ENCODE data around the gene ZFP64. TPM values are rescaled to one million over a fixed set of nuclear protein-coding genes. Genes with fewer than 3 reads are reported as not detected.
A peak's percentile ranks its signal among the peaks of the same experiment; 100 is the strongest.

The ZFP64 gene
- total RNA-seq, 1 experiment from 2014 or later = 16.0 TPM

DNA sequence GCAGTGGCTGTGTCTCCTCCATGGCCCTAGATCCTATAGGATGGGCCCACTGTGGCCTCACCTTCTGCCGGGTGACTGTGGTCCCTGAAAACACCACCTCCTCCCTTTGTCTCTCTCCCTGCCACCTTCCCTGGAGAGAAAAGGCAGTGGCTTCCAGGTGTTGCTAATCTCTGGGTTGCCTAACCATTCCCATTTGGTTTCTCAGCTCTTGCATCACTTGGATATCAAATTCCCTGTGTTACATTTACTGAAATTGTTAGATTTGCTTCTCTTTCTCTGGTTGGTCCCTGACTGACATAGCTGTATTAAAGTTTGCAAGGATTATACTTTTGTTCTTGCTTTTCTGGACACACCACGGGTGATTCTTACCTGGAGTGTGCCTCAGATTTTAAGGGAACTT lies 9.3 kb upstream of the ZFP64 start:
- Histone ChIP-seq H3K79me2 (ENCODE audit: insufficient read depth, low read length) (no peaks in the 10 kb centered on the region), H3K36me3 (ENCODE audit: control insufficient read depth in 1 of 2, insufficient read depth in 2 of 2, low read length in 2 of 2) (no peaks in the 10 kb centered on the region), H3K9ac (ENCODE audit: low read length) (no peak overlapping the region), H3K4me1 (ENCODE audit: control insufficient read depth in 1 of 2, insufficient read depth in 2 of 2, low read length in 2 of 2) (no peaks in the 10 kb centered on the region), H3K4me3 (replicated peaks in 1 of 2; ENCODE audit: low read depth in 1 of 2, low read length in 2 of 2) (no peak overlapping the region), H3K9me3 (ENCODE audit: control insufficient read depth in 1 of 2, insufficient read depth in 1 of 2, low read depth in 1 of 2, low read length in 2 of 2) (no peaks in the 10 kb centered on the region), H3K27ac (ENCODE audit: low read depth, low read length) (no peak overlapping the region), H4K20me1 (ENCODE audit: insufficient read depth) (no peaks in the 10 kb centered on the region), H3K9me2 (ENCODE audit: insufficient read depth) (no peaks in the 10 kb centered on the region), H3K4me2 (ENCODE audit: low read length) (no peak overlapping the region), H3K27me3 (ENCODE audit: insufficient read depth, low read length) (no peaks in the 10 kb centered on the region), H2AFZ (ENCODE audit: low read depth, low read length, poor library complexity, severe bottlenecking) (no peak overlapping the region)
- RAD21 ChIA-PET (ENCODE audit: low non-redundant PET in 1 of 2, low total read pairs in 2 of 2, uncharacterized antibody in 2 of 2, unreplicated experiment in 2 of 2) = no interaction called here
- no TSS peak for BruUV-seq (replicated peaks)
- intact Hi-C loops (cut with micrococcal nuclease) = no loop called here
- DNase-seq (ENCODE audit: low read depth, low spot score) (no peak), ATAC-seq (no peak)
- POLR2A ChIA-PET = no interaction called here
- CTCF ChIA-PET = interaction anchor here (1.2 kb wide), 1 partner anchor 11 kb away, joined by 4 read pairs; no protein-coding TSS in a partner anchor
- no peak for TF ChIP-seq POLR2A (IDR thresholded peaks at IDR 0.05; ENCODE audit: borderline replicate concordance, extremely low read depth, insufficient read depth, insufficient read length)
- TF ChIP-seq, protein P1, sequence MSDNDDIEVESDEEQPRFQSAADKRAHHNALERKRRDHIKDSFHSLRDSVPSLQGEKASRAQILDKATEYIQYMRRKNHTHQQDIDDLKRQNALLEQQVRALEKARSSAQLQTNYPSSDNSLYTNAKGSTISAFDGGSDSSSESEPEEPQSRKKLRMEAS (IDR thresholded peaks at IDR 0.05) = no peak
- TF ChIP-seq CEBPB (IDR thresholded peaks at IDR 0.05; ENCODE audit: low read depth) = peak; percentile 56
- no peak for TF ChIP-seq RAD21 (IDR thresholded peaks at IDR 0.05; ENCODE audit: low read depth)
- TF ChIP-seq JUND (IDR thresholded peaks at IDR 0.05) = no peak
- TF ChIP-seq ZNF274 (IDR thresholded peaks at IDR 0.05; ENCODE audit: low read depth, low read length) = no peak
- no peak for TF ChIP-seq SIN3A (IDR thresholded peaks at IDR 0.05; ENCODE audit: low read depth)
- TF ChIP-seq, protein P2, sequence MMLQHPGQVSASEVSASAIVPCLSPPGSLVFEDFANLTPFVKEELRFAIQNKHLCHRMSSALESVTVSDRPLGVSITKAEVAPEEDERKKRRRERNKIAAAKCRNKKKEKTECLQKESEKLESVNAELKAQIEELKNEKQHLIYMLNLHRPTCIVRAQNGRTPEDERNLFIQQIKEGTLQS (IDR thresholded peaks at IDR 0.05) = no peak

DNA sequence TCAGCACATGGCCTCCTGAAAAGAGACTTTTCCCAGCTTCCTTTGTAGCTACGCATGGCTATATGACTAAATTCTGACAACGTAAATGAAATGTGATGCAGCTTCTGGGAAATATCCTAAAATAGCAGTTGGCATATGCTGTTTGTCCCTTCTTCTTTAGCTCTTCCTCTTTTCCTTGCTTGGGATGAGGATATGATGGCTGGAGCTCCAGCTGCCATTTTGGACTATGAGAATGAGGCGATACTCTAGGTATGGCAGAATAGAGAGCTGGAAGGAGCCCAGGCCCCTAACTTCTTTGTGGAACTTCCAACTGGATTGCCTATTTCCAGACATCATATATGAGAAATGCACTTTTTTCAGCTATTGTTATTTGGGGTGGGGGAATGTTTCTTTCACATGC lies 5.3 kb upstream of the ZFP64 start:
- Histone ChIP-seq H3K4me1 (ENCODE audit: control insufficient read depth in 1 of 2, insufficient read depth in 2 of 2, low read length in 2 of 2) (peaks cover 0 to 4% of the 10 kb centered on the region in 2 experiments; a peak in 2 of 4 replicates), H3K27me3 (ENCODE audit: insufficient read depth, low read length) (no peaks in the 10 kb centered on the region), H3K27ac (ENCODE audit: low read depth, low read length) (no peak overlapping the region), H3K9ac (ENCODE audit: low read length) (no peak overlapping the region), H3K79me2 (ENCODE audit: insufficient read depth, low read length) (no peaks in the 10 kb centered on the region), H3K4me3 (replicated peaks in 1 of 2; ENCODE audit: low read depth in 1 of 2, low read length in 2 of 2) (no peak overlapping the region), H3K36me3 (ENCODE audit: control insufficient read depth in 1 of 2, insufficient read depth in 2 of 2, low read length in 2 of 2) (no peaks in the 10 kb centered on the region), H3K4me2 (ENCODE audit: low read length) (no peak overlapping the region), H3K9me3 (ENCODE audit: control insufficient read depth in 1 of 2, insufficient read depth in 1 of 2, low read depth in 1 of 2, low read length in 2 of 2) (no peaks in the 10 kb centered on the region), H4K20me1 (ENCODE audit: insufficient read depth) (no peaks in the 10 kb centered on the region; the same call in 1 of the 2 replicates), H3K9me2 (ENCODE audit: insufficient read depth) (no peaks in the 10 kb centered on the region), H2AFZ (ENCODE audit: low read depth, low read length, poor library complexity, severe bottlenecking) (no peak overlapping the region)
- intact Hi-C loops (cut with micrococcal nuclease) = no loop called here
- ChIA-PET CTCF (no interaction called here), RAD21 (ENCODE audit: low non-redundant PET in 1 of 2, low total read pairs in 2 of 2, uncharacterized antibody in 2 of 2, unreplicated experiment in 2 of 2) (no interaction called here), POLR2A (no interaction called here)
- TF ChIP-seq ELF1 (IDR thresholded peaks at IDR 0.05; ENCODE audit: borderline replicate concordance, low read depth) (no peak), CBX3 (IDR thresholded peaks at IDR 0.05; ENCODE audit: low read depth) (no peak), EZH2 (IDR thresholded peaks at IDR 0.05) (no peak), EZH2phosphoT487 (IDR thresholded peaks at IDR 0.05; ENCODE audit: borderline replicate concordance) (no peak), SP1 (IDR thresholded peaks at IDR 0.05; ENCODE audit: low read depth) (no peak), TCF7L2 (IDR thresholded peaks at IDR 0.05; ENCODE audit: borderline replicate concordance, extremely low read depth, insufficient read depth, insufficient read length) (no peak), POLR2AphosphoS5 (IDR thresholded peaks at IDR 0.05; ENCODE audit: low read depth, low read length) (no peak), CEBPB (IDR thresholded peaks at IDR 0.05; ENCODE audit: low read depth) (no peak), FOSL1 (IDR thresholded peaks at IDR 0.05; ENCODE audit: low read depth) (no peak), ZNF274 (IDR thresholded peaks at IDR 0.05; ENCODE audit: low read depth, low read length) (no peak), EGR1 (IDR thresholded peaks at IDR 0.05; ENCODE audit: low read depth) (no peak), SRF (IDR thresholded peaks at IDR 0.05; ENCODE audit: low read depth) (no peak)
- TF ChIP-seq, protein P2 (IDR thresholded peaks at IDR 0.05) = no peak
- BruUV-seq (replicated peaks) = no TSS peak
- ATAC-seq (no peak), DNase-seq (ENCODE audit: low read depth, low spot score) (no peak)

Data from HCT116 (cell line).